Ishikawa (cell line): ENCODE data around the gene KLHL10.

Experiments
- CREB1 ChIP-seq: IDR thresholded peaks from 2 replicates; pipeline ENCODE4 v1.6.1; 2012; ENCODE audit warnings: low read depth
- EGR1 ChIP-seq: IDR thresholded peaks from 2 replicates; pipeline ENCODE4 v1.6.1; 2012
- EP300 ChIP-seq: IDR thresholded peaks from 2 replicates; pipeline ENCODE4 v1.6.1; 2012; ENCODE audit warnings: borderline replicate concordance
- FOXM1 ChIP-seq: IDR thresholded peaks from 2 replicates; pipeline ENCODE4 v1.6.1; 2012; ENCODE audit warnings: low read depth, borderline replicate concordance
- MAX ChIP-seq: IDR thresholded peaks from 2 replicates; pipeline ENCODE4 v1.6.1; 2012
- NFIC ChIP-seq: IDR thresholded peaks from 2 replicates; pipeline ENCODE4 v1.6.1; 2012
- RAD21 ChIP-seq: IDR thresholded peaks from 2 replicates; pipeline ENCODE4 v1.6.1; 2012; ENCODE audit warnings: low read depth
- REST ChIP-seq: IDR thresholded peaks from 2 replicates; pipeline ENCODE4 v1.6.1; 2012; ENCODE audit warnings: low read depth, mild to moderate bottlenecking
- TAF1 ChIP-seq: IDR thresholded peaks from 2 replicates; pipeline ENCODE4 v1.6.1; 2012; ENCODE audit warnings: low read depth, mild to moderate bottlenecking
- TCF12 ChIP-seq: IDR thresholded peaks from 2 replicates; pipeline ENCODE4 v1.6.1; 2012; ENCODE audit warnings: low read depth
- TEAD4 ChIP-seq: IDR thresholded peaks from 2 replicates; pipeline ENCODE4 v1.6.1; 2012
- USF1 ChIP-seq: IDR thresholded peaks from 2 replicates; pipeline ENCODE4 v1.6.1; 2012
- YY1 ChIP-seq: IDR thresholded peaks from 2 replicates; pipeline ENCODE4 v1.6.1; 2012; ENCODE audit warnings: low read depth
- ZBTB7A ChIP-seq: IDR thresholded peaks from 2 replicates; pipeline ENCODE4 v1.6.1; 2012; ENCODE audit warnings: low read depth

GRCh38 chr17:41825175-41825845 lies 12.3 kb upstream of the KLHL10 start:
- TF ChIP-seq CREB1 (no peak), ZBTB7A (no peak), EP300 (no peak), TCF12 (no peak), USF1 (no peak), FOXM1 (no peak), TAF1 (no peak), NFIC (no peak), TEAD4 (no peak), YY1 (no peak), MAX (no peak), RAD21 (no peak), REST (no peak), EGR1 (no peak)
